Measurements from ENCODE around the gene PMPCA. TPM values are rescaled to one million over a fixed set of nuclear protein-coding genes. Genes with fewer than 3 reads are reported as not detected.

The PMPCA gene
- total RNA-seq, 1 experiment from 2014 or later: 20.9 TPM

DNA sequence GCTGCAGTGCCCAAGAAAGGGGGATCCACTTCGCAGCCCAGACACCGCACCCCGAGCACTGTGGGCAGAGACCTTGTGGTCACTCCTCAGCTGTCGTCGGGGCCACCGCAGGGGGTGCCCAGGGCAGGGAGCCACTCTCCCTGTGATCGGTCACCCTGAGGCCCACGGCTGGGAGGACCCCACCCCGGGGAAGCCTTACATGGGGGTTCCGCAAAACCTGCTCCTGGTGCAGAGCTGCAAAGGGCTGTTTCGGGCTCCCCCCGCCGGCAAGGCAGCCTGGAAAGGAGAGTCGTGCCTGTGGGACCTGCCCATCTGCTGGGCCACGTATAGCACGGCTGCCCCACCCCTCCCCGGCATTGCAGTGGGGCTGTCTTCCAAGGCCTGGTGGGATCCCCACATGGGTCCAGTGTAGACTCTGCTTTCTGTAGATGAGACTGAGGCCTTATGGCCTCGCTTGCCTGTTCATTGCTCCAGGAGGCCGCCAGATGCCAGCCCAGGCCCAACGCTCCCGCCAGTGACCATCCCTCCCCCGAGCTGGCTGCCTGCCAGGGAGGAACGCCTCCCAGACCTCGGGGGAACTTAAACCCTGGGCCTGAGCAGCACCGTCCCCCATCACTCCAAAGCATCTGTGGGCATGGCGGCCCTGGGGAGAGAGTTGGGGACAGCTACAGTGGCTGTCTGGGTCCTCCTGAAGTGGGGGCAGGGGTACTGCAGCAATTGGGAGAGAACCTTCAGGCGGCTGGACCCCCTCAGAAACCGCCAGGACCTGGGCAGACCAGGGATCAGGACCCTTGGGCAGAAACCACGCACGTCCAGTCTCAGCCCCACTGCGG, 45.3 kb upstream of the PMPCA start:
- Histone ChIP-seq H3K4me2 (ENCODE audit: low read depth, low read length, poor library complexity, severe bottlenecking) (no peak overlapping the region), H3K4me3 (ENCODE audit: low read length) (no peak overlapping the region), H3K36me3 (ENCODE audit: insufficient read depth, low read length) (no peaks in the 10 kb centered on the region), H3K9me2 (replicated peaks; ENCODE audit: insufficient read depth, low read length) (no peaks in the 10 kb centered on the region), H3K79me2 (ENCODE audit: low read length) (peaks cover 6% of the 10 kb centered on the region; the same call in 1 of the 2 replicates), H4K20me1 (ENCODE audit: insufficient read depth, low read depth, low read length) (peaks cover 9% of the 10 kb centered on the region), H3K4me1 (ENCODE audit: low read length) (peaks cover 18% of the 10 kb centered on the region), H3K27me3 (ENCODE audit: low read length) (no peaks in the 10 kb centered on the region), H3K9ac (ENCODE audit: low read length) (no peak overlapping the region), H2AFZ (ENCODE audit: low read length) (no peak overlapping the region), H3K27ac (ENCODE audit: low read length) (no peak overlapping the region), H3K9me3 (ENCODE audit: low read length) (no peaks in the 10 kb centered on the region)
- DNase-seq: no peak

DNA sequence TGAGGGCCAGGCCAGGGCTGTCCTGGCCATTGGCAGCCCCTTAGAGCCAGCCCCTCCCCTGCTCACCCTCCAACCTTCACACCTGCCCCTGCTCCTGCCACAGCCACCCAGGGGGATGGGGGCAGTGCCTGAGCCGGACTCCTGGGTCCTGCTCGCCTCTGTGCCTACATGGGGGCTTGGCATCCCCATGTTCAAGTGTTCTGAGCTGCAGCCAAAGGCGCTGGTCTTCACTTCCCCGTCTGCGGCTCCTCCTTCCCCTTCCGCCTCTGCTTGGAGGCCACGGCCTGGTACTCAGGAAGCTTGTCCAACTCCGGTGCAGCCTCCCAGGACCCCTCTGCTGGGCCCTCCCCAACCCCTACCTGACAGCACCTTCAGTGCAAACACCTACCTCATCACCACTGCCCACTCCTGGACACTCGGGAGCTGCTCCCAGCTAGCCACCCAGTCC, 44.7 kb upstream of the PMPCA start:
- no peak for DNase-seq
- H3K79me2 ChIP-seq (ENCODE audit: low read length): peaks cover 6% of the 10 kb centered on the region; the same call in 1 of the 2 replicates
- peaks cover 9% of the 10 kb centered on the region for H4K20me1 ChIP-seq (ENCODE audit: insufficient read depth, low read depth, low read length)
- H3K9me3 ChIP-seq (ENCODE audit: low read length): no peaks in the 10 kb centered on the region
- peaks cover 18% of the 10 kb centered on the region for H3K4me1 ChIP-seq (ENCODE audit: low read length)
- H3K27ac ChIP-seq (ENCODE audit: low read length): no peak overlapping the region
- H3K4me2 ChIP-seq (ENCODE audit: low read depth, low read length, poor library complexity, severe bottlenecking): no peak overlapping the region
- no peaks in the 10 kb centered on the region for H3K36me3 ChIP-seq (ENCODE audit: insufficient read depth, low read length)
- H3K9ac ChIP-seq (ENCODE audit: low read length): no peak overlapping the region
- H3K27me3 ChIP-seq (ENCODE audit: low read length): no peaks in the 10 kb centered on the region
- H2AFZ ChIP-seq (ENCODE audit: low read length): no peak overlapping the region
- H3K9me2 ChIP-seq (replicated peaks; ENCODE audit: insufficient read depth, low read length): no peaks in the 10 kb centered on the region
- no peak overlapping the region for H3K4me3 ChIP-seq (ENCODE audit: low read length)

DNA sequence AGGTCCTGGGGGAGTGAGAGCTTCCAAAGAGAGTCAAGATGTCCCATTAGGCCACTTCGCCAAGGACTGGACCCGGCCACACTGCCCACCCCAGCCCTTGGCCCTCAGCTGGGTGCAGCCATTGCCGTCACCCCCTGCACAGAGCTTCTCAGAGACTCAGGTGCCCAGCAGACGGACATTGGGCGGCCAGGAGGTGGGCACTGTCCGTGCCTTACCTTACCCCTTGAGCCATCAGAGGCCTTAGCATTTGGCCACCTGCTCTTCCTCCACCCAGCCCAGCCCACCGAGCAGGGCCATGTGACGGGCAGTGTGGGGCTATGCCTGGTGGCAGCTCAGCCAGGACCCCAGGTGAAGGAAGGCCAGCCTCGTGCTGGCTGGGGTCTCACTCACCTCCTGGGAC, 43.6 kb upstream of the PMPCA start:
- Histone ChIP-seq H3K36me3 (ENCODE audit: insufficient read depth, low read length) (no peaks in the 10 kb centered on the region), H3K4me1 (ENCODE audit: low read length) (peaks cover 18% of the 10 kb centered on the region)

DNA sequence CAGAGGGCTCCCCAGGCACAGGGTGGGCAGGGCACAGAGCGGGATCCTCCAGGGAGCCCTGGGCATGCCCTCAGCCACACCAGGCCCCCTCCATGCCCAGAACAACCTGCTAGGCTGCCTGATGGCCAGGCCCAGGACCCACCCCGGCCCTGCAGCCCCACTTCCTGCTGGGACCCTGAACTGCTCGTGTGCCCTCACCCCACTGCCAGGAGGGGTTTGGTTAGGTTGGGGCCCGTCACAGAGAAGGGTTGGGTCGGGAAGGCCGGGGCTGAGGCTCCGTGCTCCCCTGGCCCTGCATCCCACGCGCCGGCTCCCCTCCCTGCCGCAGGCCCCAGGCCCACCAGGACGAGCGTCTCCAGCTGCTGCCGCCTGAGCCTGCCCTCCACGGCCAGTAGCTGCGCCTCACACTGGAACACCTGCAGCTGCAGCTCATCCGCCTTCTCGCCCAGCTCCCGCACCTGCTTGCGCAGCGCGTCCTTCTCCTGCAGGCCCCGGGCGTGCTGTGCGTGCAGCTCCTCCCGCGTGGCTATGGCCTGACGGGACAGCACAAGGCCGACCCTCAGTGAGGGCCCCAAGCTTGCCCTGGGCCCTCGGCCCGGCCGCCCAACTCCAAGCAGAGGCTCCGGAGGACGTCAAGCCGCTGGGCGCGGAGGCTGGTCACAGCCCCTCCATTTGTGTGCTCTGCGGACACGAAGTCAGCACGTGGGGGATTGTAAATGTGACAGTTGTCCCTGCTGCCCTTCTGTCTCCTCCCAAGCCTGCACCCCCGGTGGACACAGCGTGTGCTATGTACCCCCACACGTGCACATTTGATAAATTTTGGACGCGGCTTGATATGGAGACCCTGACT, 42.9 kb upstream of the PMPCA start:
- H2AFZ ChIP-seq (ENCODE audit: low read length): no peak overlapping the region
- H3K9ac ChIP-seq (ENCODE audit: low read length): no peak overlapping the region
- H3K79me2 ChIP-seq (ENCODE audit: low read length): peaks cover 4% of the 10 kb centered on the region; the same call in 1 of the 2 replicates
- H3K4me3 ChIP-seq (ENCODE audit: low read length): no peak overlapping the region
- no peaks in the 10 kb centered on the region for H3K9me2 ChIP-seq (replicated peaks; ENCODE audit: insufficient read depth, low read length)
- no peaks in the 10 kb centered on the region for H3K27me3 ChIP-seq (ENCODE audit: low read length)
- H3K4me1 ChIP-seq (ENCODE audit: low read length): peaks cover 16% of the 10 kb centered on the region
- H3K36me3 ChIP-seq (ENCODE audit: insufficient read depth, low read length): no peaks in the 10 kb centered on the region
- peaks cover 4% of the 10 kb centered on the region for H4K20me1 ChIP-seq (ENCODE audit: insufficient read depth, low read depth, low read length)
- H3K4me2 ChIP-seq (ENCODE audit: low read depth, low read length, poor library complexity, severe bottlenecking): no peak overlapping the region
- no peaks in the 10 kb centered on the region for H3K9me3 ChIP-seq (ENCODE audit: low read length)
- DNase-seq: no peak
- H3K27ac ChIP-seq (ENCODE audit: low read length): no peak overlapping the region

More for the DNA sequence above, 43.6 kb upstream of the PMPCA start:
- Histone ChIP-seq H3K9ac (ENCODE audit: low read length) (no peak overlapping the region), H3K4me3 (ENCODE audit: low read length) (no peak overlapping the region), H3K27me3 (ENCODE audit: low read length) (no peaks in the 10 kb centered on the region), H4K20me1 (ENCODE audit: insufficient read depth, low read depth, low read length) (peaks cover 9% of the 10 kb centered on the region), H3K79me2 (ENCODE audit: low read length) (peaks cover 6% of the 10 kb centered on the region; the same call in 1 of the 2 replicates), H3K9me2 (replicated peaks; ENCODE audit: insufficient read depth, low read length) (no peaks in the 10 kb centered on the region), H3K9me3 (ENCODE audit: low read length) (no peaks in the 10 kb centered on the region), H2AFZ (ENCODE audit: low read length) (no peak overlapping the region), H3K27ac (ENCODE audit: low read length) (no peak overlapping the region), H3K4me2 (ENCODE audit: low read depth, low read length, poor library complexity, severe bottlenecking) (no peak overlapping the region)
- no peak for DNase-seq

GRCh38 chr9:136368190-136368589, 42.3 kb upstream of the PMPCA start:
- Histone ChIP-seq H3K4me3 (ENCODE audit: low read length) (no peak overlapping the region), H3K36me3 (ENCODE audit: insufficient read depth, low read length) (no peaks in the 10 kb centered on the region), H3K27me3 (ENCODE audit: low read length) (no peaks in the 10 kb centered on the region), H3K9me2 (replicated peaks; ENCODE audit: insufficient read depth, low read length) (no peaks in the 10 kb centered on the region), H2AFZ (ENCODE audit: low read length) (no peak overlapping the region), H3K9me3 (ENCODE audit: low read length) (no peaks in the 10 kb centered on the region), H3K4me2 (ENCODE audit: low read depth, low read length, poor library complexity, severe bottlenecking) (no peak overlapping the region), H3K27ac (ENCODE audit: low read length) (no peak overlapping the region), H4K20me1 (ENCODE audit: insufficient read depth, low read depth, low read length) (no peaks in the 10 kb centered on the region), H3K79me2 (ENCODE audit: low read length) (no peaks in the 10 kb centered on the region), H3K9ac (ENCODE audit: low read length) (no peak overlapping the region), H3K4me1 (ENCODE audit: low read length) (peaks cover 18% of the 10 kb centered on the region)
- no peak for DNase-seq

GRCh38 chr9:136370037-136370436, 40.4 kb upstream of the PMPCA start:
- Histone ChIP-seq H3K9me3 (ENCODE audit: low read length) (no peaks in the 10 kb centered on the region), H2AFZ (ENCODE audit: low read length) (no peak overlapping the region), H3K9ac (ENCODE audit: low read length) (no peak overlapping the region), H4K20me1 (ENCODE audit: insufficient read depth, low read depth, low read length) (no peaks in the 10 kb centered on the region), H3K4me3 (ENCODE audit: low read length) (no peak overlapping the region), H3K4me1 (ENCODE audit: low read length) (peaks cover 10% of the 10 kb centered on the region), H3K27me3 (ENCODE audit: low read length) (no peaks in the 10 kb centered on the region), H3K36me3 (ENCODE audit: insufficient read depth, low read length) (no peaks in the 10 kb centered on the region), H3K9me2 (replicated peaks; ENCODE audit: insufficient read depth, low read length) (no peaks in the 10 kb centered on the region), H3K79me2 (ENCODE audit: low read length) (no peaks in the 10 kb centered on the region), H3K4me2 (ENCODE audit: low read depth, low read length, poor library complexity, severe bottlenecking) (no peak overlapping the region), H3K27ac (ENCODE audit: low read length) (no peak overlapping the region)
- no peak for DNase-seq

DNA sequence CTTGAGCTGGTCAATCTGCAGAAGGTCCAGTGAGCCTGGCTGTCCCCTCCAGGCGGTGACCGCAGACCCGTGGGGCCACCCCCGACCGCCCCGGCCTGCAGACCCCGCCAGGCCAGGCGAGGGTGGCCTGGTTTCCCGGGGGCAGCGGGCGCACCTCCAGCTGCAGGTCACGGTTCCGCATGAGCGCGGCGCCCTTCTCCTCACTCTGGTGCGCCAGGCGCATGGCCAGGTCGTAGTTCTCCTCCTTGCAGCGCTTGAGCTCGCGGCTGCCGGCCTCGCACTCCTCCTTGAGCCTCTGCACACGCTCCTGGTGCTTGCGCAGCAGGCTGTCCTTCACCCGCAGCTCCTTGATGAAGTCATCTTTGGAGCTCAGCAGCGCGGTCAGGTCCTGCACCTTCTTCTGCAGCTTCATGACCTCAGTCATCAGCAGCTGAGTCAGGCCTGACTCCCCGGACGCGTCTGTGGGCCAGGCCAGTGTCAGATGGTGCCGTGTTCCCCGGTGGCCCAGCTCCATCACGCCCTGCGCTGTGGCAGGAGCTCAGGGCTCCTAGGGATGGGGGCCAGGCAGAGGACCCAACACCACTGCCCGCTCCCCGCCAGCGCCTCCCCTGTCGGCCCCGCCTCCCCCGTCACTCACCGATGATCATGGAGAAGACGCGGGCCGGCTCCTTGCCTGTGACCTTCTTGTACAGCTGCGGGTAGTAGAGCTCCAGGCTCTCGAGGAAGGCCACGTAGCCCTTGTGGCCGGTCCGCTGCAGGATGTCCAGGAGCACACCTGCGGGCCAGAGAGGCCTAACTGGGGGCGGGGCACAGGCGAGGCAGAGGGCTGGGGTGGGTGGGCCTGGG, 39.5 kb upstream of the PMPCA start:
- Histone ChIP-seq H3K27me3 (ENCODE audit: low read length) (no peaks in the 10 kb centered on the region), H3K9ac (ENCODE audit: low read length) (no peak overlapping the region), H3K4me3 (ENCODE audit: low read length) (no peak overlapping the region), H3K27ac (ENCODE audit: low read length) (no peak overlapping the region), H3K4me2 (ENCODE audit: low read depth, low read length, poor library complexity, severe bottlenecking) (no peak overlapping the region), H3K9me3 (ENCODE audit: low read length) (no peaks in the 10 kb centered on the region), H4K20me1 (ENCODE audit: insufficient read depth, low read depth, low read length) (no peaks in the 10 kb centered on the region), H3K36me3 (ENCODE audit: insufficient read depth, low read length) (no peaks in the 10 kb centered on the region), H2AFZ (ENCODE audit: low read length) (no peak overlapping the region), H3K4me1 (ENCODE audit: low read length) (peaks cover 10% of the 10 kb centered on the region), H3K79me2 (ENCODE audit: low read length) (no peaks in the 10 kb centered on the region), H3K9me2 (replicated peaks; ENCODE audit: insufficient read depth, low read length) (no peaks in the 10 kb centered on the region)
- no peak for DNase-seq
